Mucosa of rectum (tissue), 2 donors: ENCODE data around the gene PTH1R.
A peak's percentile ranks its signal among the peaks of the same experiment; 100 is the strongest.

Source experiments
- H3K27ac ChIP-seq, 2 donors: one replicate each; pipeline ENCODE4 v1.7.0; 2013; ENCODE audit warnings: inconsistent platforms in 2 of 2, low read depth in 2 of 2, low read length in 2 of 2
- H3K27me3 ChIP-seq, 2 donors: one replicate each; pipeline ENCODE4 v1.7.0; 2013; ENCODE audit warnings: low read length in 2 of 2; ENCODE audit not compliant: control insufficient read depth in 2 of 2, insufficient read depth in 2 of 2
- H3K36me3 ChIP-seq, 2 donors: one replicate each; pipeline ENCODE4 v1.7.0; 2013; ENCODE audit warnings: low read length in 2 of 2; ENCODE audit not compliant: control insufficient read depth in 2 of 2, insufficient read depth in 2 of 2
- H3K4me1 ChIP-seq, 2 donors: one replicate each; pipeline ENCODE4 v1.7.0; 2013; ENCODE audit warnings: low read length in 2 of 2, mild to moderate bottlenecking in 1 of 2; ENCODE audit not compliant: control insufficient read depth in 2 of 2, insufficient read depth in 2 of 2
- H3K4me3 ChIP-seq, 2 donors: one replicate each; pipeline ENCODE4 v1.7.0; 2013; ENCODE audit warnings: low read length in 2 of 2
- H3K9ac ChIP-seq, 2 donors: one replicate each; pipeline ENCODE4 v1.7.0; 2013; ENCODE audit warnings: low read length in 2 of 2, low read depth in 1 of 2, mild to moderate bottlenecking in 1 of 2
- H3K9me3 ChIP-seq, 2 donors: one replicate each; pipeline ENCODE4 v1.7.0; 2013; ENCODE audit warnings: low read length in 2 of 2; ENCODE audit not compliant: control insufficient read depth in 2 of 2
- donor health status: healthy.
- donor health status: Normal muscosa, but diverticular disease.

The PTH1R gene

DNA sequence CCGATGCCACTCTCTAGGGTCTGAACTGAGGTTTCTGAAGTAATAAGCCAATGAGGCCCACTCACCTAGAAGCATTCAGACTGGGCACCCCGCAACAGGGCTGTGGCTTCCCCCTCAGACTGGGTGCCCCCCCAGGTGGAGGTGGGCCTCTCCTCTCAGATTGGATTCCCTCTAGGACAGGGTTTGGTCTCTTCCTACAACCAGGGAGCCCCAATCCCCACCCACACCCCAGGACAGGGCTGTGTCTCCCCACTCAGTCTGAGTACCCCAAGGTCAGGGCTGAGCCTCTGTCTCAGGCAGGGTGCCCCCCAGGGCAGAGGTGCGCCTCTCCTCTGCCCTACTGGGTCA, 27.7 kb downstream of the PTH1R start:
- H3K27me3 ChIP-seq = no peaks in the 10 kb centered on the region
- H3K9ac ChIP-seq = no peak overlapping the region
- H3K4me3 ChIP-seq = no peak overlapping the region
- H3K9me3 ChIP-seq = no peaks in the 10 kb centered on the region
- H3K4me1 ChIP-seq = peaks cover 7 to 8% of the 10 kb centered on the region in 2 donors
- H3K36me3 ChIP-seq = no peaks in the 10 kb centered on the region
- no peak overlapping the region for H3K27ac ChIP-seq

DNA sequence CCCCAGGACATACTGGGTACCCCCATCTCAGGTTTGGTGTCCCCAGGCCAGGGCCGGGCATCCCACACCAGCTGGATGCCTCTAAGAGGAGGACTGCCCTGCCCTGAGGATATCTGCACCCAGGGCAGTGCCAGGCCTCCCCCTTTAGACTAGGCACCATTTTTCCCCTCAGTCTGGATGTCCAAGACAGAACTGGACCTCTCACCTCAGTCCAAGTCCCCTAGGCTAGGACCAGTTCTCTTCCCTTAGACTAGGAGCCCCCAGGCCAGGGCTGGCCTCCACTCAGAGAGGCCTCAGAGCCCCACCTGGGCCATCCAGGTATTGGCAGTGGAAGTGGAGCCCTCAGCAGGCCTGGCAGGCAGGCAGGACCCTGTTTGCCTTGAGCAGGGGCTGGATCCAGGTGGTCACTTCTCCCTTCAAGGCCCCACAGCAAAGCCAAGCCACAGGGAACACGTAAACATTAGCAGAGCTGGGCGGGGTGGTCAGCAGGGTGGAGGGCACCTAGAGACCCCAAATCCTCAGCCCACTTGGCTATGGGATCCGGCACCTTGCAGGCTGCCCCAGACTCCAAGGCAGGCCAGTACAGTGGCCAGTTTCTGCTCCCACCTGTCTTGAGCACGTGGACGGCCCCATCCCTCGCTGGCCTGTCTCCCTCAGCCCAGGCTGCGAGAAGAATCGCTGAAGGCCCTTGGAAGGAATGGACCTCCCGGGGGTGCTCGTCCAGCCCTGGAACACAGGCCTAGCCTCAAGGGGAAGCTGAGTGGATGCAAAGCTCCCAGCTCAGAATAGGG, 28.3 kb downstream of the PTH1R start:
- no peak overlapping the region for H3K4me3 ChIP-seq
- H3K9ac ChIP-seq = no peak overlapping the region
- H3K27me3 ChIP-seq = no peaks in the 10 kb centered on the region
- H3K27ac ChIP-seq = no peak overlapping the region
- H3K36me3 ChIP-seq = no peaks in the 10 kb centered on the region
- no peaks in the 10 kb centered on the region for H3K9me3 ChIP-seq
- H3K4me1 ChIP-seq = peaks cover 7 to 8% of the 10 kb centered on the region in 2 donors

DNA sequence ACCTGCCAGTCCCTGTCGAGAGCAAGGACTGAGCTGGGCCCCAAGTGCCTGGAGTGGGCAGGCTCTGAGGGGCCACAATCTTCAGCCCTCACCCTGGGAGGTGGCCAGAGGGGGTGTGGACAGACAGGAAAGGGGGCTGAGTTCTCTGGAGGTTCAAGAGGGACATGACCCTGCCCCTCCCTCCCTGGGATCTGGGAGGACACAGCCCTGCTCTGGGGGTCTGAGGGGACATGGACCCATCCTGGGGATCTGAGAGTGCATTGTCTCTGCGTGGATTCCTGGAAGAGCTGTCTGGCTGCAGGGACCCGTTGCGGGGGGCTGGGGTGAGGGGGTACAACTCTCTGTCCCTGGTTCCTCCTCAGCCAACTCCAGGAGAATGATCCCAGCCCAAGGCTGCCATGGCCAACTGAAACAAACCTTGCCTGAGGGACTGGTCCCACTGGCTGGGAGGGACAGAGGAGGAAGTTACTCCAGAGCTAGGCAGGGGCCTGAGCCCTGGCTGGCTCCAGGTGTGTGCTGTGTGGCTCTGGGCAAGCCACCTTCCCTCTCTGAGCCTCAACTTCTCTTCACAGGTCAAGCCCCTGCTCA, 29.0 kb downstream of the PTH1R start:
- no peaks in the 10 kb centered on the region for H3K36me3 ChIP-seq
- H3K9ac ChIP-seq = no peak overlapping the region
- no peaks in the 10 kb centered on the region for H3K9me3 ChIP-seq
- H3K27ac ChIP-seq = no peak overlapping the region
- no peak overlapping the region for H3K4me3 ChIP-seq
- no peaks in the 10 kb centered on the region for H3K27me3 ChIP-seq
- peaks cover 7 to 8% of the 10 kb centered on the region in 2 donors for H3K4me1 ChIP-seq

DNA sequence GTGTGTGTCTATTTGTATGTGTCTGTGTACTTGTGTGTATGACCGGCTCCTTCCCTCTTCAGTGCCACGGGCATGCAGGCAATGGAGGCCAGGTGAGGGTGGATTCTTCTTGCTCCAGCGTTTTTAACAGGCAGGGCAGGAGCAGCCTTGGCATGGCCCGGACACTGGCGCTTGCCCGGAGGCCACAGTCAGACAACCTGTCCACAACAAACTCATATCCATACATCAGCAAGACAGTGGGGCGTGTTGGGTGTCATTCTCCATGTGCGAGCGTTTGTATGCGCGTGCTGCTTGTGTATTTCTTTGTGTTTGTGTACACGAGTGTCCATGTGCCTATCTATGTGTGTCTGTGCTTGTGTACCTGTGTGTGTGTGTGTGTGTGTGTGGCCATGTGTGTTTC, 29.8 kb downstream of the PTH1R start:
- Histone ChIP-seq H3K4me1 (peaks cover 7 to 8% of the 10 kb centered on the region in 2 donors), H3K4me3 (no peak overlapping the region), H3K27ac (no peak overlapping the region), H3K9me3 (no peaks in the 10 kb centered on the region), H3K9ac (no peak overlapping the region), H3K36me3 (no peaks in the 10 kb centered on the region), H3K27me3 (no peaks in the 10 kb centered on the region)

DNA sequence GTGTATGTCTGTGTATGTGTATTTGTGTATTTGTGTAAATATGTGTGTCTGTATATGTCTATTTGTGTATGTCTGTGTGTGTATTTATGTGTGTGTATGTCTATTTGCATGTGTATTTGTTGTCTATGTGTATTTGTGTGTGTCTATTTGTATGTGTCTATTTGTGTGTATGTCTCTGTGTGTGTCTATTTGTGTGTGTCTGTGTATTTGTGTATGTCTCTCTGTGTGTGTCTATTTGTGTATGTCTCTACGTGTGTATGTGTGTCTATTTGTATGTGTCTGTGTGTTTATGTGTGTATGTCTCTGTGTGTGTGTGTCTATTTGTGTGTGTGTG, 30.4 kb downstream of the PTH1R start:
- Histone ChIP-seq H3K27ac (no peak overlapping the region), H3K4me3 (no peak overlapping the region), H3K36me3 (no peaks in the 10 kb centered on the region), H3K9ac (no peak overlapping the region), H3K9me3 (no peaks in the 10 kb centered on the region), H3K4me1 (peaks cover 7 to 8% of the 10 kb centered on the region in 2 donors), H3K27me3 (no peaks in the 10 kb centered on the region)

- Histone ChIP-seq H3K27me3 (no peaks in the 10 kb centered on the region), H3K4me1 (peaks cover 8 to 9% of the 10 kb centered on the region in 2 donors), H3K4me3 (no peak overlapping the region), H3K9me3 (no peaks in the 10 kb centered on the region), H3K9ac (no peak overlapping the region), H3K27ac (no peak overlapping the region), H3K36me3 (no peaks in the 10 kb centered on the region)
Observed at GRCh38 chr3:46908294-46908985, 30.9 kb downstream of the PTH1R start.

GRCh38 chr3:46908986-46909534, 31.5 kb downstream of the PTH1R start:
- Histone ChIP-seq H3K9me3 (no peaks in the 10 kb centered on the region), H3K4me1 (peaks cover 13 to 14% of the 10 kb centered on the region in 2 donors), H3K4me3 (peak overlapping the region in 1 of 2 donors; percentile 26), H3K9ac (no peak overlapping the region), H3K36me3 (no peaks in the 10 kb centered on the region), H3K27me3 (no peaks in the 10 kb centered on the region), H3K27ac (no peak overlapping the region)

GRCh38 chr3:46909535-46910161, 32.1 kb downstream of the PTH1R start:
- Histone ChIP-seq H3K9ac (no peak overlapping the region), H3K4me3 (peak overlapping the region in 1 of 2 donors; percentile 26), H3K9me3 (no peaks in the 10 kb centered on the region), H3K4me1 (peaks cover 13 to 14% of the 10 kb centered on the region in 2 donors), H3K27ac (no peak overlapping the region), H3K36me3 (no peaks in the 10 kb centered on the region), H3K27me3 (no peaks in the 10 kb centered on the region)

- Histone ChIP-seq H3K4me1 (peaks cover 13 to 14% of the 10 kb centered on the region in 2 donors), H3K9ac (no peak overlapping the region), H3K36me3 (no peaks in the 10 kb centered on the region), H3K27me3 (no peaks in the 10 kb centered on the region), H3K4me3 (no peak overlapping the region), H3K27ac (no peak overlapping the region), H3K9me3 (no peaks in the 10 kb centered on the region)
Observed at GRCh38 chr3:46910166-46910760, 32.7 kb downstream of the PTH1R start.
